SJSA1 (cell line): ENCODE measurements around the gene PHACTR1. TPM values are rescaled to one million over a fixed set of nuclear protein-coding genes. Genes with fewer than 3 reads are reported as not detected.

Source experiments
- DNase-seq, 2 experiments: peaks; one replicate each; pipeline ENCODE4 v3.0.0-alpha.2; 2015 to 2020; ENCODE audit warnings: low spot score in 2 of 2, low read depth in 1 of 2
- H3K27ac ChIP-seq: fragments of 250-450 bp; sonication (Bioruptor Pico); 2 replicates; pipeline ENCODE4 v1.5.1; 2020; ENCODE audit warnings: mild to moderate bottlenecking, moderate library complexity
- H3K27me3 ChIP-seq: fragments of 250-450 bp; sonication (Bioruptor Pico); replicated peaks from 2 replicates; pipeline ENCODE4 v1.5.1; 2020; ENCODE audit warnings: mild to moderate bottlenecking, moderate library complexity
- H3K36me3 ChIP-seq: fragments of 250-450 bp; sonication (Bioruptor Pico); 2 replicates; pipeline ENCODE4 v1.5.1; 2020; ENCODE audit warnings: mild to moderate bottlenecking
- H3K4me1 ChIP-seq: fragments of 250-450 bp; sonication (Bioruptor Pico); replicated peaks from 2 replicates; pipeline ENCODE4 v1.6.1; 2021; ENCODE audit warnings: mild to moderate bottlenecking
- H3K4me3 ChIP-seq: fragments of 250-450 bp; sonication (Bioruptor Pico); 2 replicates; pipeline ENCODE4 v1.5.1; 2020; ENCODE audit warnings: mild to moderate bottlenecking
- H3K9me3 ChIP-seq: fragments of 250-450 bp; sonication (Bioruptor Pico); replicated peaks from 2 replicates; pipeline ENCODE4 v1.5.1; 2020; ENCODE audit warnings: mild to moderate bottlenecking
- total RNA-seq: library from RNA; depleted of rRNA; stranded (reverse); fragments of >200 nt; shearing (Covaris generic); gene quantifications from 2 replicates; pipeline ENCODE4 v1.2.3, GENCODE V29; 2014

PHACTR1 gene
- total RNA-seq, 1 experiment from 2014 or later, result 0.37 TPM

DNA sequence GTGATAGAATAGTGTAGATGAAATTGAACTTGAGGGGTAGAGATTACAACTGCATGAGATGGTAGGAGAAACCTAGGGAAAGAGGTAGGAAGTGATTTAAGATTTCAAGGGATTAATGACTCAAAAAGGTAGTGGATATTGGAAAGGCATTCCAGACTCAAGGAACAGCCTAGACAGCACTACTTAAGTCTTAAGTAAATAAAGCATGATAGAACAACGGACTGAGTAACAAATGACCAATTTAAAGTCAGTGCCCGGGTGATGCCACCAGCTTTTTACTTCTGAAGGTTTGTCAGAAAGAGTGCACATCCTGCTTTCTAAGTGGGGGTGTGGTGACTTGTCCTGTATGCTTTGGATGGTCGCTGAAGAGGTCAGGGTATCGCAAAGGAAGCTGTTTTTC, 81.8 kb downstream of the PHACTR1 start:
- no peaks in the 10 kb centered on the region for H3K4me1 ChIP-seq
- DNase-seq, result no peak
- H3K4me3 ChIP-seq, result no peak overlapping the region
- H3K9me3 ChIP-seq, result no peaks in the 10 kb centered on the region
- no peak overlapping the region for H3K27ac ChIP-seq
- H3K36me3 ChIP-seq, result no peaks in the 10 kb centered on the region
- 0 out of 2 replicates have a peak, but pooled peaks cover 7% of the 10 kb centered on the region for H3K27me3 ChIP-seq

DNA sequence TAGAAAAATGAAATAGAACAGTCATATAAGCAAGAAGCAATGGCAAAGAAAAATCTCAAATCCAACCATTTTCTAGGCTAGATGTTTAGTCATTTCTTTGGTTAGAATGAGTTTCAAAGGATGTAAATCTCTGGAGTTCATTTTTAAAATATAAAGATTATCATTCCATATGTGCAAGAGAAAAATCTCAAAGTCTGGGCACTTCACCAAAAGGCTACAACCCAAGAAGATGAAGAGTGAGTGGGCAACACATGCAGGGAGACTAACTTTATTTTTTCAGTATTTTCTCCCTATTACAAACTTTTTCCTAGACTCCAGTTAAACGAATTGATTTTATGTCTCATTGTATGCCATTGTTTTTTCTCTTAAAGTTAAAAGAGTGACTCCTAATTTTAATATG, 83.6 kb downstream of the PHACTR1 start:
- H3K27me3 ChIP-seq, result peaks cover 7% of the 10 kb centered on the region; the same call in 1 of the 2 replicates
- no peak for DNase-seq
- no peaks in the 10 kb centered on the region for H3K36me3 ChIP-seq
- H3K4me1 ChIP-seq, result no peaks in the 10 kb centered on the region
- H3K9me3 ChIP-seq, result no peaks in the 10 kb centered on the region
- H3K4me3 ChIP-seq, result no peak overlapping the region
- H3K27ac ChIP-seq, result no peak overlapping the region

DNA sequence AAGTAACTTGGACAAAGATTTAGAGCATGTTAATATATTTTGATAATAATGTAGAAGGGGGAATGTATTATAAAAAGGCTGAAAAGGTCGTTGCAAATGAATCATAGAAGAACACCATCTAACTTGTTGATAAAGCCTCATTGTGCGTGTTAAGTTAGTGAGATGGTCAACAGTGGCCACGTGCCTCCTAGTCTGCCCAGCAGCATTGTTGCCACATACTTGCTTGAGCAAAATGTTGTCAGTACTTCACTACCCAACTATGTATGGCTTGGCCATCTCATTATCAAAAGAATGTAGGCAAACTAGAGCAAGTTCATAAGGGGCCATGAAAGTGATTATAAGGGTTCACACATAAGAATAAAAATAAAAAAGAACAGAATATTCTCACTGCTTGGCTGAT, 84.6 kb downstream of the PHACTR1 start:
- Histone ChIP-seq H3K36me3 (no peaks in the 10 kb centered on the region), H3K27me3 (peaks cover 9% of the 10 kb centered on the region; the same call in 1 of the 2 replicates), H3K4me1 (no peaks in the 10 kb centered on the region), H3K9me3 (no peaks in the 10 kb centered on the region), H3K4me3 (no peak overlapping the region), H3K27ac (no peak overlapping the region)
- no peak for DNase-seq

DNA sequence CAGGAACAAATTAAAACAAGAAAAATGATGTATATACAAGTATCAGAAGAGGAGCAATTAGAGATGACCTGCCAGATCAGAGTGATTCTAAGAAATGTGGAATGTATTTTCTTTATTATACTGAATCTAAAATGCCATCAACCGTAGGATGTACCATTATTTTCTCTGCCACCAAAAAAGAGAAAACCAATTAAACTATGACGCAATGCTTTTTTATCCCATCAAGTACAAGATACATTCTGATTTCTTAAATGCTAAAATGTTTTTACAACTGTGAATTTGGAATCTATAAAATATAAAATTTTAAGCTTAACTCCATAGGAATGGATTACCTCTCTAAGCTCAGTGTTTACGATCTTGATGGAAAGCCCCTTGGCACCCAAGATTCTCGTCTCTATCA, 85.9 kb downstream of the PHACTR1 start:
- no peaks in the 10 kb centered on the region for H3K9me3 ChIP-seq
- DNase-seq, result no peak
- H3K27me3 ChIP-seq, result peaks cover 15% of the 10 kb centered on the region; the same call in 1 of the 2 replicates
- H3K27ac ChIP-seq, result no peak overlapping the region
- no peak overlapping the region for H3K4me3 ChIP-seq
- H3K36me3 ChIP-seq, result no peaks in the 10 kb centered on the region
- H3K4me1 ChIP-seq, result no peaks in the 10 kb centered on the region

DNA sequence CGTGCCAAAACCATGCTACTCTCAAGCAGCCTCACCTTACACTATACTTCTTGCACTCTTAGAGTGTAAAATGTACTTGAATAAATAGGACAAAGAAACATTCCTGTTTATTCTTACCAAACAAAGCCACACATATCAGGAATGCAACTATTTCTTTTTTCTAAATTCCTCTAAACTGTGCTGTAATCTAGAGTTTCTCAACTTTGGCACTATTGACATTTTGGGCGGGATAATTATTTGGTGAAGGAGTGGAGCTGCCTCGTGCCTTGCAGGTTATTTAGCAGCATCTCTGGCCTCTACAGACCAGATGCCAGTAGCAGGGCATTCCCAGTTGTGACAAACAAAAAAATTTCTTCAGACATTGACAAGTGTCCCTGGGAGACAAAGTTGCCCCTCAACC, 86.9 kb downstream of the PHACTR1 start:
- Histone ChIP-seq H3K36me3 (no peaks in the 10 kb centered on the region), H3K27ac (no peak overlapping the region), H3K27me3 (peaks cover 15% of the 10 kb centered on the region; the same call in 1 of the 2 replicates), H3K4me3 (no peak overlapping the region), H3K9me3 (no peaks in the 10 kb centered on the region), H3K4me1 (no peaks in the 10 kb centered on the region)
- no peak for DNase-seq

DNA sequence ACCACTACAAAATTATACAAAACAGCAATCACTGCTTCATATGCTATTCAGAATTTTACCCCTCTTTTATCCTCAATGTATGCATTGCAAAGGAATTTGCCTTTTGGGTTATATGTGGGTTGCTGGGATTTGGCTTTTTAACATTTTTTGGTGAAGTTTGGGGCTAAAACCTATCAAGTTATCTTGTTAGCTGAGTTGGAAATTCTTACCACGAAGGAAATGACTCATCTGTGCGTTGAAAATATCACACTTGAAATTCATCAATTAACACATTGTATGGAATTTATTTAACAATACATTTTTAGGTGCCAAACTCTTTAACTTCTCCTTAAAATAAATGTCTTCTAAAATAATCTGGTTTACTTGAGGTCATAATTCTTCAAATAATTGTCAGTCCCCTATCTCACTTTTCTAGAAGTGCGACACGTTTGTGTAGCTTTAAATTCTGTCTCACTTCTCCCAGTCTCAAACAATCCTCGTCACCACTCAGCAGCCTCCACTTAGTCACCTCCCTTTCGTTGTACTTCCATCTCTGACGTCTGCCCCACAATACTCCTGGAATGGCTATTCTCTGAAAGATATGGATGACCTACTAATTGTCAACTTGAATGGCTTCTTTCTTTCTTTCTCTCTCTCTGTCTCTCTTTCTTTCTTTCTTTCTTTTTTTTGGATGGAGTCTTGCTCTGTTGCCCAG, 88.5 kb downstream of the PHACTR1 start:
- no peaks in the 10 kb centered on the region for H3K36me3 ChIP-seq
- no peaks in the 10 kb centered on the region for H3K4me1 ChIP-seq
- no peak overlapping the region for H3K27ac ChIP-seq
- H3K27me3 ChIP-seq, result peaks cover 12% of the 10 kb centered on the region; the same call in 1 of the 2 replicates
- DNase-seq, result no peak
- H3K9me3 ChIP-seq, result no peaks in the 10 kb centered on the region
- H3K4me3 ChIP-seq, result no peak overlapping the region

DNA sequence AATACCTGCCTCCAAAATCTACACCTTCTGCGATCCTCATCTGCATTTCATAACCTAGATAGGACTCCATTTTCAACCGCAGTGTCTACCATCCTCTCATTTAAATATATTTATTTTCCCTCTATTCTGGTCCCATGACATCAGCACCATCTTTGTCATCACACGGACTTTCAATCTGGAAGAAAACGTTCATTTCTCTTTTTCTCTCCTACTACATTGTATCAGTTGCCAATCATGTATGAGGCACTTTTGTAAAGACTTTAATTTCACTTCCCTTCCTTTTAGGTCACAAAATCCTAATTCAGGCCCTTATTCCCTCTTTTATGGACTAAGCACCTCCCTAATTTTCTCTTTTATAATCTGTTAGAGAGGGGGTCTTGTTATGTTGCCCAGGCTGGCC, 89.6 kb downstream of the PHACTR1 start:
- H3K27me3 ChIP-seq, result peaks cover 12% of the 10 kb centered on the region; the same call in 1 of the 2 replicates

DNA sequence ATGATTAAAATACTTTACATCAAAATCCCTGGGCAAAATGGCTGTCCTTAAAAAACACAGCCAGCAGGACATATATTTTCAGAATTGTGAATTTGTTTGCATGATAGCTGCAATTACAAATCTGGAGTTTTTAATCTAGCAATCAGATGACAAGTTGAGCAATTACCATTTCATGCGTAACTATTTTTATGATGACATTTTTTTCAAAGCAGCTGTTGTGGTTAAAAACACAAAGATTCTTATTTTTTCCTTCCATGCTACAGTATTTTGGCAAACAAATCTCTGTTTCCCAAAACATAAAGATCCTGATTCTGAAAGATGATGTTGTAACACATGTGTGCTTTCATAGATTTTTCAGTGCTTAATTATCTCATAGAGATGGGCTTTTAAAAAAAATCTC, 90.2 kb downstream of the PHACTR1 start:
- no peak overlapping the region for H3K4me3 ChIP-seq
- no peaks in the 10 kb centered on the region for H3K4me1 ChIP-seq
- no peaks in the 10 kb centered on the region for H3K36me3 ChIP-seq
- no peak for DNase-seq
- no peak overlapping the region for H3K27ac ChIP-seq
- no peaks in the 10 kb centered on the region for H3K9me3 ChIP-seq
- peaks cover 12% of the 10 kb centered on the region; the same call in 1 of the 2 replicates for H3K27me3 ChIP-seq

More for the DNA sequence above, 89.6 kb downstream of the PHACTR1 start:
- H3K27ac ChIP-seq, result no peak overlapping the region
- no peaks in the 10 kb centered on the region for H3K4me1 ChIP-seq
- H3K9me3 ChIP-seq, result no peaks in the 10 kb centered on the region
- no peak for DNase-seq
- H3K36me3 ChIP-seq, result no peaks in the 10 kb centered on the region
- H3K4me3 ChIP-seq, result no peak overlapping the region

DNA sequence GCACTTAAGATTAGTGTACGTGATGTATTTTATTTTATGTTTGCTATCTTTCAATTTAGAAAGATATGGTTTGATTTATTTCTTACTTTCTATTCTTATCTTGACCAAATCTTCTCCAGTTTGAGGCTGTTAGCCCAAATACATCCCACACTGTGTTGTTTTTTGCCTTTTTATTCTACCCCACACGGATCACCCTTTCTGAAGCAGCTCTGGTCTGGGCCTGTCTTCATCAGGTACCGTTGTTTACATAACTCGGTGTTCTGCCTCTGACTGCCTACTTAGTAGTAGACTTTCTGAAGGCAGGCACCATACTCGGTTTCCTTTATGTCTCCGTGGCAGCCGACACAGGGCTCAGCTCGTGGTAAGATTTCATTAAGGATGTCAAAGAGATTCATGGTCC, 95.0 kb downstream of the PHACTR1 start:
- no peak overlapping the region for H3K27ac ChIP-seq
- H3K27me3 ChIP-seq, result 0 out of 2 replicates have a peak, but pooled peaks cover 7% of the 10 kb centered on the region
- no peaks in the 10 kb centered on the region for H3K9me3 ChIP-seq
- no peaks in the 10 kb centered on the region for H3K4me1 ChIP-seq
- no peak for DNase-seq
- no peak overlapping the region for H3K4me3 ChIP-seq
- no peaks in the 10 kb centered on the region for H3K36me3 ChIP-seq

DNA sequence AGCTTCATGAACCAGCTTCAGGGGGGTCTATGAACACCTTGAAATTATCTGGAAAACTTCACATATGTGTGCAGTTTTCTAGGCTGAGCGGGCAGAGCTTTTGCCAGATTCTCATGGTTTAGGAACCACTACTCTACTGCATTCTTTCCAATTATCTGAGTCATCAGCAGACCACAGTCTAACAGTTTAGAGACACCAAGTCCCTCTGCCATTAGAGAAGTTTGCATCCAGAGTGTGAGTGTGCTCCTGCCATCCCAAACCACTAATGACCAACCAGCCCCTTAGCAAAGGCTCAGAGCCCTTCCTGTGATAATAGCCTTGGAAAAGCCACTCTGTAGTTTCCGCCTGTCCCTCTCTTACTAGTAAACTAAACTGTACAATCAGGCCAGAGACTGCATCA, 96.8 kb downstream of the PHACTR1 start:
- Histone ChIP-seq H3K9me3 (no peaks in the 10 kb centered on the region), H3K27ac (no peak overlapping the region), H3K36me3 (no peaks in the 10 kb centered on the region), H3K4me1 (no peaks in the 10 kb centered on the region), H3K4me3 (no peak overlapping the region), H3K27me3 (peaks cover 5% of the 10 kb centered on the region; the same call in 1 of the 2 replicates)
- DNase-seq, result no peak

DNA sequence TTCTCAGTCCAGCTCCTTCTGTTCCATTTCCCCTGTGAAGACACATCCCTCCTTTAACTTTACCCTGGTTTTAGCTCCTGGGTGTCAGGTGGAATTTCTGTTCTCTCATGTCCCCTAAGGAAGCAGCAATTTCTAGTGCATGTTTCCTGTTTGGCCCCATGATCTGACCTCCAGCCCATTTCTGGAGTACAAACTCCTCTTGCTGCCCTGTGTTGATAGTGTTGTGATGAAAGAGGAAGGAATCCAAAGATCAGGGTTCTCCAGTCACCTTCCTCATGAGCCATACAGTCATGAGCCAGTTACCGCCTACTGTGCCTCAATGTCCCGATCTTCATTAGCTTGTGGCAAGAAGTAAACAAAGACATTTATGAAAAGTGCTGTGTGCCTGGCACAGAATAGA, 97.4 kb downstream of the PHACTR1 start:
- Histone ChIP-seq H3K36me3 (no peaks in the 10 kb centered on the region), H3K27ac (no peak overlapping the region), H3K27me3 (peaks cover 5% of the 10 kb centered on the region; the same call in 1 of the 2 replicates), H3K4me3 (no peak overlapping the region), H3K9me3 (no peaks in the 10 kb centered on the region), H3K4me1 (no peaks in the 10 kb centered on the region)
- DNase-seq, result no peak

DNA sequence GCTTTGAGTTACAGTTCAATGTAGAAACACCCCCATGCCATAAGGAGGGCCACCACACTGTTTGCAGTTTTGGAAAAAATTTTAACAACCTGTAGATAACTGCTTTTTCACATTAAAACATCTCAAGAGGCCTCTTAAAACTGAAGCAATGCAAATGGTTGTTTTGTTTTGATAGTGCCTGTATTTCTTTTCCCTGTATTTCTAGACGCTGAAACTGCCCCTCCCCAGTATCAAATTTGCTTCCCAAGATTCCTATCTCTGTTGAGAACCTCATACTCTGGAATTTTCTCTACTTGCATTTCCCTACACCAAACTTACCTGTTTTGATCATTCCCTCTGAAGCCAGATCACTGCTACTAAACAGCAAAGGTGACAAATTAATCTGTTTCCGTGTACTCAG, 98.5 kb downstream of the PHACTR1 start:
- Histone ChIP-seq H3K4me3 (no peak overlapping the region), H3K27ac (no peak overlapping the region)

DNA sequence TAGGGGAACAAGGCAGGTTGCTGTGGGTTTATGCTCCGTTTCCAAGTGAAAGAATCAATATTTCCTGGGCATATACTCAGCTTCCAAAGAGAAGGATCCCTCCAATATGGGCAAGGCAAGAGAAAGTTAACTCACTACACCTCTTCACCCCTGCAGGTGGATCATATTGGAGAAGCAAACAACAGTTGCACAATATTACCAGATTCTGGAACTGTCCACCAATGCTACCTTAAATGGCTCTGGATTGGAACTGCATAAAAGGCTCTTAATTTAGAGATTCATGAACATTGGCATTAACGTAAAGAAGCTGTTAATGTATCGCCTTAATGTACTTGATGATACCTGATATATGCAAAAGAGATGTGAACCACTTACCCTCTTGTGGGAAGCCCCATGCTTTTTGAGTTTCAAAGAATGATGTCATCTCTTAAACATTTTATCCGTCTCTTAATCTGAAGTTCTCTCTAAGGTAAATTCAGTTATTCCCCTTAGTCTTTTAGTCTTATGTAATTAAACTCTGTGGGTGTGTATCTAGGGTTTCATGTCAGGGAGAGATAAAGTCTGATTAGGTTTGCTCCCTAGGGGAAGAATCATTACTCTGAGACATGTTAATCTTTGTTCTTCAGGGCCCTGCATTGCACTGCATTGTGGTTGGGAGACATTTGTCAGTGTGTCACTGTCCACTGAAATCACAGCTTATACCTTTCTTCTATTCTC, 99.5 kb downstream of the PHACTR1 start:
- no peaks in the 10 kb centered on the region for H3K36me3 ChIP-seq
- H3K4me3 ChIP-seq, result no peak overlapping the region
- H3K4me1 ChIP-seq, result no peaks in the 10 kb centered on the region
- DNase-seq, result no peak
- no peak overlapping the region for H3K27ac ChIP-seq
- no peaks in the 10 kb centered on the region for H3K9me3 ChIP-seq
- H3K27me3 ChIP-seq, result peaks cover 5% of the 10 kb centered on the region; the same call in 1 of the 2 replicates

More for the DNA sequence above, 98.5 kb downstream of the PHACTR1 start:
- no peaks in the 10 kb centered on the region for H3K36me3 ChIP-seq
- no peaks in the 10 kb centered on the region for H3K4me1 ChIP-seq
- H3K9me3 ChIP-seq, result no peaks in the 10 kb centered on the region
- DNase-seq, result no peak
- peaks cover 5% of the 10 kb centered on the region; the same call in 1 of the 2 replicates for H3K27me3 ChIP-seq

DNA sequence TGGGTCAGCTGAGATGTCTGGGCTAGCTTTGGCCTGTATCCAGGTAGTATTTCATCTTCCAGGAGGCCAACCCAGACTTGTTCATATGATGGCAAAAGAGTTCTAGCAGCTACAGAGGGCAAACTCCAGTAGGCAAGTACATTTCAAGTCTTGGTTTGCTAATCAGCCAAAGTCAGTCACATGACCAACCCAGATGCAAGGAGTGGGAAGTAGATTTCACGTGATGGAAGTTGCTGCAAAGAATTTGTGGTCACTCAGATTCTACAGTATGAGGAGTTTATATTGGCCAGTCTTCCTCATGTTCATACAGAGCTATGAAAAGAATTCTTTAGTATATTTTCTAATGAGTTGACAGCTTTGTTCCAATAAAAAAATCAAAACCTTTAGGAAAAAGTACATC, 101.8 kb downstream of the PHACTR1 start:
- no peak overlapping the region for H3K4me3 ChIP-seq
- no peaks in the 10 kb centered on the region for H3K4me1 ChIP-seq
- no peak overlapping the region for H3K27ac ChIP-seq
- no peak for DNase-seq
- H3K9me3 ChIP-seq, result no peaks in the 10 kb centered on the region
- H3K27me3 ChIP-seq, result peaks cover 5% of the 10 kb centered on the region; the same call in 1 of the 2 replicates
- H3K36me3 ChIP-seq, result no peaks in the 10 kb centered on the region
